ENCODE results near the gene VWC2L. TPM values are rescaled to one million over a fixed set of nuclear protein-coding genes. Genes with fewer than 3 reads are reported as not detected.

VWC2L gene
- total and polyA plus RNA-seq, 2 of the 4 experiments (the other 2 are of a cell fraction), result not detected

- ChIA-PET CTCF (interaction anchor here (0.6 to 0.7 kb wide), 2 partner anchors 297 to 654 kb away, joined by 4 to 5 read pairs; no protein-coding TSS in a partner anchor), POLR2A (ENCODE audit: unreplicated experiment) (no interaction called here)
- dilution Hi-C loops (cut with HindIII; ENCODE audit: low sequenced_read_pairs, unreplicated experiment), result no loop called here
- Histone ChIP-seq H4K5ac (ENCODE audit: low read depth, low read length) (no peak overlapping the region), H3K79me1 (ENCODE audit: low read depth in 1 of 2, low read length in 2 of 2) (no peaks in the 10 kb centered on the region), H3K27ac (ENCODE audit: insufficient read depth, low read length) (no peak overlapping the region), H2BK15ac (ENCODE audit: low read depth, low read length) (no peak overlapping the region), H2AFZ (replicated peaks; ENCODE audit: low read length, poor library complexity) (no peak overlapping the region), H2AK5ac (ENCODE audit: low read depth, low read length) (no peak overlapping the region), H3K4me1 (ENCODE audit: control insufficient read depth, insufficient read depth, low read length) (no peaks in the 10 kb centered on the region), H3K18ac (ENCODE audit: low read depth, low read length) (no peak overlapping the region), H3K14ac (replicated peaks; ENCODE audit: low read depth, low read length) (no peak overlapping the region), H3K56ac (ENCODE audit: extremely low read depth, insufficient read depth, low read length) (no peak overlapping the region), H3K9ac (ENCODE audit: low read depth, low read length) (no peak overlapping the region), H2BK120ac (ENCODE audit: low read depth, low read length) (no peak overlapping the region), H3K9me1 (ENCODE audit: insufficient read depth, low read length) (no peaks in the 10 kb centered on the region), H3K9me3 (ENCODE audit: control insufficient read depth, insufficient read depth, low read length) (no peaks in the 10 kb centered on the region), H3K4ac (ENCODE audit: low read depth, low read length) (no peak overlapping the region), H2BK20ac (ENCODE audit: low read depth, low read length) (no peak overlapping the region), H4K20me1 (ENCODE audit: insufficient read depth, low read length) (no peaks in the 10 kb centered on the region), H3K36me3 (ENCODE audit: control insufficient read depth, insufficient read depth, low read length) (no peaks in the 10 kb centered on the region), H2BK5ac (ENCODE audit: low read depth, low read length, poor library complexity, severe bottlenecking) (no peak overlapping the region), H4K8ac (ENCODE audit: low read depth in 2 of 2, low read length in 2 of 2) (no peak overlapping the region), H4K91ac (ENCODE audit: insufficient read depth, low read depth, low read length) (no peak overlapping the region), H3K4me2 (ENCODE audit: low read depth, low read length) (no peak overlapping the region), H2AK9ac (replicated peaks; ENCODE audit: low read depth, low read length, poor library complexity) (no peak overlapping the region), H3K27me3 (ENCODE audit: control insufficient read depth, insufficient read depth, low read length) (no peaks in the 10 kb centered on the region), H3K23ac (ENCODE audit: low read depth, low read length) (no peak overlapping the region), H3K4me3 (ENCODE audit: insufficient read depth, low read depth, low read length) (no peak overlapping the region)
- intact Hi-C loops (cut with micrococcal nuclease), result no loop called here
- ATAC-seq (ENCODE audit: low read depth) (no peak), DNase-seq (no peak)
- no CpG with 5 or more reads among the region's 3 CpGs for WGBS, 2 experiments (ENCODE audit: extremely low coverage in 2 of 2, insufficient read length in 1 of 2)
- TF ChIP-seq ELK1 (IDR thresholded peaks at IDR 0.05; ENCODE audit: borderline replicate concordance, low read depth, low read length) (no peak), RFX5 (IDR thresholded peaks at IDR 0.05; ENCODE audit: low read depth, low read length) (no peak), NFE2L2 (IDR thresholded peaks at IDR 0.05; ENCODE audit: low read depth, low read length) (no peak), CTCF (conservative IDR thresholded peaks at IDR 0.05; ENCODE audit: low read depth, low read length) (no peak)
- BruUV-seq (replicated peaks), result no TSS peak
- in situ Hi-C loops (cut with MboI; ENCODE audit: low sequenced_read_pairs), result no loop called here
Observed at GRCh38 chr2:214624166-214624760, 213.4 kb downstream of the VWC2L start.

All from IMR-90 (cell line).